ENCODE measurements around the gene LGI2. TPM values are rescaled to one million over a fixed set of nuclear protein-coding genes. Genes with fewer than 3 reads are reported as not detected.
"Not testable (repeated sequence)": the region's sequence is repeated elsewhere in the genome, so short reads cannot be mapped to it uniquely, and the experiment has no call there.

Gene LGI2
- total RNA-seq, 2 donors from 2014 or later, result not detected

GRCh38 chr4:25021216-25021615 lies 9.5 kb downstream of the LGI2 start:
- no peak for ATAC-seq (replicated peaks)
- no peaks in the 10 kb centered on the region for H3K36me3 Mint-ChIP-seq (ENCODE audit: low read depth)
- no peak overlapping the region for H3K27ac Mint-ChIP-seq
- no peak overlapping the region for H3K4me3 Mint-ChIP-seq
- no peaks in the 10 kb centered on the region for H3K4me1 Mint-ChIP-seq
- peaks cover 25% of the 10 kb centered on the region for H3K27me3 Mint-ChIP-seq
- H3K9me3 Mint-ChIP-seq, result no peaks in the 10 kb centered on the region

- Mint-ChIP-seq H3K9me3 (no peaks in the 10 kb centered on the region), H3K27me3 (peaks cover 16% of the 10 kb centered on the region), H3K36me3 (ENCODE audit: low read depth) (no peaks in the 10 kb centered on the region), H3K27ac (no peak overlapping the region), H3K4me1 (no peaks in the 10 kb centered on the region), H3K4me3 (no peak overlapping the region)
- ATAC-seq (replicated peaks), result no peak
Observed at GRCh38 chr4:25020236-25020635, 10.5 kb downstream of the LGI2 start.

- ATAC-seq (replicated peaks), result no peak
- Mint-ChIP-seq H3K4me3 (no peak overlapping the region), H3K27me3 (peaks cover 14% of the 10 kb centered on the region), H3K4me1 (no peaks in the 10 kb centered on the region), H3K27ac (no peak overlapping the region), H3K36me3 (ENCODE audit: low read depth) (no peaks in the 10 kb centered on the region), H3K9me3 (no peaks in the 10 kb centered on the region)
Observed at GRCh38 chr4:25019501-25019900, 11.2 kb downstream of the LGI2 start.

DNA sequence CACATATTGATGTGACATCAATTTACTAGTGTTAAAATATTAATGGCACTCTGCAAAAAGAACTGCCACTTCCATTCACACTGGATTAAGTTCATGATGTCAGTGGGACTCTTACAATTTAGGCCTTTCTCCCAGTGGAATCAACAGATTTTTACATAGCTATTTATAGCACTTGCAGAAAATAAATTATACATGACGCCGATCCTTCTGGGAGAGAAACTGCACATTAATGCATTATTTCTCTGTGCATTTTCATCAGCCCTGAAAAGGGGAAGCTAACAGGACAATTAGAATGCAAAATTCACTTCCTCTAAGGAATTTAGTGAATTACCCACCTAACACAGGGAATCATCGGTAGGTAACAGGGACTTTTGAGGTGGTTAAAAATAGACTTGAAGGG lies 15.7 kb downstream of the LGI2 start:
- Mint-ChIP-seq H3K4me3 (no peak overlapping the region), H3K27me3 (peaks cover 18% of the 10 kb centered on the region), H3K27ac (no peak overlapping the region), H3K9me3 (no peaks in the 10 kb centered on the region), H3K4me1 (no peaks in the 10 kb centered on the region), H3K36me3 (ENCODE audit: low read depth) (no peaks in the 10 kb centered on the region)
- ATAC-seq (replicated peaks), result no peak

- H3K36me3 Mint-ChIP-seq (ENCODE audit: low read depth), result not testable (repeated sequence)
Observed at GRCh38 chr4:25014662-25014983, 16.1 kb downstream of the LGI2 start.

DNA sequence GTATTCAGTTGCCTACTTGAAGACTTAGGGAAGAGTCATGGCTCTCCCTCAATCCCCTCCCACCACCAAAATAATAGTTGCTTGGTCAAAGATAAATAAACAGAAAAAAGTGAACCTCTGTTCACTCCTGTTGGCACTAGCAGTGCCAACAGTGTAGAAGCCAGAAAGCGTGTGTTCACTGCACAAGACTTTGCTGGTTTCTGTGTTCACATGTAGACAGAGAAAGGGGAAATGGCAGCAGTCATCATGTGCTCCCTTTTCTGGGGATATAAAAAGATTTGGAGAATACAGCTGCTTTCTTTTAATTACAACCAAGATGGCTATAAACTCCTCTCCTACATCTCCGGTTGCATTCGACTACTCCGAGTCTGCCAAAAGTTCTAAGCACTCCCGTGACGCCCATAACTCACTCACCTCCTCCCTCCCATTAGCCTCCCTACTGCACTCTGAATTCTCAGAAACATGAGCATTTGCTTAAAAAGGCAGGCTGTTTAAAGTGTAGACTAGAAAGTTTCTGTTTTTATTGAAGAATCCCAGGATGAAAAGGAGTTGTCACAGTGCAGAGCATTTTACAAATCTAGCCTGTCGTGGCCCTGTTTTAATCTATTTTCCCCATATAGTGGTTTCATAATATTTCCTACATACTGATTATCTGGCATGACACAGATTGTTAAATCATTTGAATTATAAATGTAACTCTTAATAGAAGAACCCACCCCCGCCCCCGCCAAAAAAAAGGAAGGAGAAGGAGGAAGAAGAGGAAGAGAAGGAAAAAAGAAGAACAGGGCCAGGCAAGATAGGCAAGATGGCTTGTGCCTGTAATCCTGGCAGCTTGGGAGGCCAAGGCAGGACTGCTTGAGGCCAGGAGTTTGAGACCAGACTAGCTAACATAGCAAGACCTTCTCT lies 16.7 kb downstream of the LGI2 start:
- no peak overlapping the region for H3K4me3 Mint-ChIP-seq
- ATAC-seq (replicated peaks), result no peak
- no peaks in the 10 kb centered on the region for H3K4me1 Mint-ChIP-seq
- H3K36me3 Mint-ChIP-seq (ENCODE audit: low read depth), result no peaks in the 10 kb centered on the region
- H3K27ac Mint-ChIP-seq, result no peak overlapping the region
- H3K9me3 Mint-ChIP-seq, result no peaks in the 10 kb centered on the region
- peaks cover 22% of the 10 kb centered on the region for H3K27me3 Mint-ChIP-seq

More at GRCh38 chr4:25014662-25014983, 16.1 kb downstream of the LGI2 start:
- not testable (repeated sequence) for H3K4me3 Mint-ChIP-seq; H3K27ac Mint-ChIP-seq; ATAC-seq (replicated peaks); H3K4me1 Mint-ChIP-seq; H3K9me3 Mint-ChIP-seq
- H3K27me3 Mint-ChIP-seq, result peaks cover 18% of the 10 kb centered on the region

GRCh38 chr4:25012655-25013054 lies 18.1 kb downstream of the LGI2 start:
- no peak for ATAC-seq (replicated peaks)
- H3K4me3 Mint-ChIP-seq, result no peak overlapping the region
- H3K4me1 Mint-ChIP-seq, result no peaks in the 10 kb centered on the region
- H3K36me3 Mint-ChIP-seq (ENCODE audit: low read depth), result no peaks in the 10 kb centered on the region
- H3K27me3 Mint-ChIP-seq, result peaks cover 20% of the 10 kb centered on the region
- no peaks in the 10 kb centered on the region for H3K9me3 Mint-ChIP-seq
- no peak overlapping the region for H3K27ac Mint-ChIP-seq

DNA sequence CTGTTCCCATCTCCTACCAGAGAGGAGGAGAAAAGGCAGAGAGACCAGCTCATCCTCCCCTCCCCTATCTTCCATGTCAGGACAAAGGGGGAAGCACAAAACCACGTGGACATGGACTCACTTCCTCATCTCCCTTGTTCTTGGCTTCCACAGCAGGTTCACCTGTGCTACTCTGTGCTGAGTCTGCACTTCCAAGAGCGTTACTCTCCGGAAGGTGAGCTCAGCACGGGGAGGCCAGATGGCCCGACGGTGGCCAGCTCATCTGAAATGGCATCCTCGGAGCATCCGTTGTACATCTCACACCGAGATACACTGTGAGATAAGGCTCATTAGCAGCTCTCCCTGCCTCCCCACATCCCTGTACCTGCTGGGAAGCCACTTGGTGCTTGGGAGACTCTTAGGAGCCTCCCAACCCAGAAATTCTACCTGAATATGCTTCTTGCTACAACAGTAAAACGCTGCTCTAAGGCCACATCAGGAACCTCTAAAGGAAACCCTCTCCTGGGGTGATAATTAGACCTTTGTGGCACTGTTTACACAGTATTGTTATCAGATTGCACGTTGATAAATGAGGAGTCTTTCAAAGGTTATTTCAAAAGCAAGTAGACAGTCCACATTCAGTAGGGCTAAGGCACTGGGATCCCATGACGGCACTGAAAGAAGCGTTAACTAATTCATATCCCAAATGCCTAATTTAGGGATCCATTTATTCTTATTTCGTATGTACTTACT lies 19.4 kb downstream of the LGI2 start:
- peaks cover 23% of the 10 kb centered on the region for H3K27me3 Mint-ChIP-seq
- H3K27ac Mint-ChIP-seq, result no peak overlapping the region
- no peak for ATAC-seq (replicated peaks)
- H3K36me3 Mint-ChIP-seq (ENCODE audit: low read depth), result no peaks in the 10 kb centered on the region
- H3K4me1 Mint-ChIP-seq, result no peaks in the 10 kb centered on the region
- no peaks in the 10 kb centered on the region for H3K9me3 Mint-ChIP-seq
- no peak overlapping the region for H3K4me3 Mint-ChIP-seq

- Mint-ChIP-seq H3K9me3 (no peaks in the 10 kb centered on the region), H3K27ac (no peak overlapping the region), H3K36me3 (ENCODE audit: low read depth) (no peaks in the 10 kb centered on the region), H3K4me1 (no peaks in the 10 kb centered on the region), H3K4me3 (no peak overlapping the region), H3K27me3 (peaks cover 19% of the 10 kb centered on the region)
- no peak for ATAC-seq (replicated peaks)
Observed at GRCh38 chr4:25007598-25007997, 23.1 kb downstream of the LGI2 start.

DNA sequence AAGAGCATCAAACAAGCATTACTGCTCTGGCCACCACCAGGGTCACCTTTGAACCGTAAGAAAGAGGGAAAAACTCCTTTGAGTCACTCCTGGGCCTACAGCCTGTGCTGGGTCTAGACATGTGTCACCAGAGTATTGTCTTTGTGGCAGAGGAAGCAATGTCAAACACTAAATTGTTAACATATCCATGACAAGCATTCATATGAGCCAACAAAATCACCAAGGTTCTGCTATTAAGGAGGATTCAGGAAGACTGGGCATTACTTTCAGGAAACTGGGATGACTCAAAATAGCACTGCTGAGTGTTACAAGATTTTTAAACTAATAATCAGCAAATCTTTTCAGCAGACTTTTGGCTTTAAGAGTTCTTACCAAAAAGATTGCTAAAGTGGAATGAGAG lies 28.1 kb downstream of the LGI2 start:
- no peaks in the 10 kb centered on the region for H3K9me3 Mint-ChIP-seq
- no peaks in the 10 kb centered on the region for H3K4me1 Mint-ChIP-seq
- no peak overlapping the region for H3K4me3 Mint-ChIP-seq
- no peak for ATAC-seq (replicated peaks)
- no peak overlapping the region for H3K27ac Mint-ChIP-seq
- peaks cover 20% of the 10 kb centered on the region for H3K27me3 Mint-ChIP-seq
- H3K36me3 Mint-ChIP-seq (ENCODE audit: low read depth), result no peaks in the 10 kb centered on the region

DNA sequence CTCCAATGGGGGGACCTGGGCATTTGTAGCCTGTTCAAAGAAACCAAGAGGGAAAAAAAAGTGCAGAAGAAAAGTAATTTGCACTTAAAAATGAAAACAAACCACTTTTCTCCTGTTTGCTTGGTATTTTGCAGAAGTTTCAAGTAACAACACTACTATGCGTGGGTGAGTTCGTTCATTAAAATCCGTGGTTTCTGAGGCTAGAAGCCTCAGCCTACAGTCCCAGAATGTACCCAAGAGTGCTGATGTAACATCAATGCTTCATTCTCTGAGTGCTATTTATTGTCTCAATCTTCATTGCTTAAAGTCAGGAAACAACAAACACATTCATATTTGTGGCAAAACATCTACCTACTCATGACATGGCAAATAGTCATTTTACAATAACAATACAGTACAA lies 29.2 kb downstream of the LGI2 start:
- Mint-ChIP-seq H3K27me3 (peaks cover 17% of the 10 kb centered on the region), H3K4me1 (no peaks in the 10 kb centered on the region), H3K9me3 (no peaks in the 10 kb centered on the region), H3K27ac (no peak overlapping the region), H3K36me3 (ENCODE audit: low read depth) (no peaks in the 10 kb centered on the region), H3K4me3 (no peak overlapping the region)
- no peak for ATAC-seq (replicated peaks)

GRCh38 chr4:25000639-25001038 lies 30.1 kb downstream of the LGI2 start:
- Mint-ChIP-seq H3K27me3 (peaks cover 17% of the 10 kb centered on the region), H3K4me1 (no peaks in the 10 kb centered on the region), H3K9me3 (no peaks in the 10 kb centered on the region), H3K4me3 (no peak overlapping the region), H3K27ac (no peak overlapping the region), H3K36me3 (ENCODE audit: low read depth) (no peaks in the 10 kb centered on the region)
- ATAC-seq (replicated peaks), result no peak

DNA sequence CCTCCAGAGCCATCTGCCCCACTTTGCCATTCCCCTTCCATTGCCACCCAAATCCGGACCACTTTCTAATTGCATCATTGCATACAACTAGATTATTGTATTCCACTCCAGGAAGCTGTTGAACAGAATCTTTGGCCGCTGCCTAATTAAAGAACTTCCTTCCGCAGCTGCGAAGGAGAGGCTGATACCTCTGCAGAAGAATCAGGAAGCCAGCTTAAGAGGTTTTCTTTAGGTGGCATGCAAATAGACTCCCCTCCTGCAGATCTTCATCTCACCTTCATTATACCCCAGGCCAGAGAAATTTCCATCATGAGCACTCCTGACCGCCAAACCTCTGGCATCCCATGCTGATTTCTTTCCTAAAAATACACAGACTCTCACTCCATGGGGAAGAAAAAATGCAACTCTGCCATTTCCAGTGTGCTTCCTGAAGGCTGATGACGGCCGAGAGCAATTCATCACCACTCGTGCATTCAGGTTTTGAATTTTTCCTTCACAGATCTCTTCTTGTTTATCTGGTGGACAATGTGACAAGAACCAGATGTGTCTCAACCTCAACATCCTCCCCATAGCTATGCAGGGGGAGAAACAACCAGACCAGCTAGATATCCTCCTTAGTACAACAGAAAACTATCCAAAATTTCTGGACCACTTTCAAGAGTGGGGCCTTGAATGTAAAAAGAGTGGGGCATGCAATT lies 31.2 kb downstream of the LGI2 start:
- H3K4me1 Mint-ChIP-seq, result no peaks in the 10 kb centered on the region

GRCh38 chr4:24995346-24995919 lies 35.3 kb downstream of the LGI2 start:
- peaks cover 11% of the 10 kb centered on the region for H3K27me3 Mint-ChIP-seq
- no peaks in the 10 kb centered on the region for H3K36me3 Mint-ChIP-seq (ENCODE audit: low read depth)
- no peaks in the 10 kb centered on the region for H3K4me1 Mint-ChIP-seq
- no peak for ATAC-seq (replicated peaks)
- no peak overlapping the region for H3K27ac Mint-ChIP-seq
- no peaks in the 10 kb centered on the region for H3K9me3 Mint-ChIP-seq
- no peak overlapping the region for H3K4me3 Mint-ChIP-seq

More for the DNA sequence above, 31.2 kb downstream of the LGI2 start:
- H3K4me3 Mint-ChIP-seq, result no peak overlapping the region
- H3K36me3 Mint-ChIP-seq (ENCODE audit: low read depth), result no peaks in the 10 kb centered on the region
- H3K27ac Mint-ChIP-seq, result no peak overlapping the region
- H3K27me3 Mint-ChIP-seq, result peaks cover 18% of the 10 kb centered on the region
- no peak for ATAC-seq (replicated peaks)
- no peaks in the 10 kb centered on the region for H3K9me3 Mint-ChIP-seq

Measured in activated T-helper 17 cell treated with anti-CD3 and anti-CD28 coated beads, Interleukin-2, amount 50 U/mL, for 72 hours (primary cell).